Ascending aorta (tissue), 2 donors: Measurements from ENCODE around the gene TSPEAR. TPM values are rescaled to one million over a fixed set of nuclear protein-coding genes. Genes with fewer than 3 reads are reported as not detected.
"Not testable (repeated sequence)": the region's sequence is repeated elsewhere in the genome, so short reads cannot be mapped to it uniquely, and the experiment has no call there.

ENCODE experiments used
- DNase-seq, 2 donors: peaks; one replicate each; pipeline ENCODE4 v3.0.0-alpha.2; 2019; ENCODE audit warnings: low spot score in 2 of 2
- H3K27ac ChIP-seq, 2 donors: fragments of 200-600 bp; sonication (generic); one replicate each; pipeline ENCODE4 v1.5.1; 2016 to 2017; ENCODE audit warnings: mild to moderate bottlenecking in 1 of 2
- H3K27me3 ChIP-seq: fragments of 200-600 bp; sonication (generic); one replicate; pipeline ENCODE4 v1.5.1; 2017
- H3K36me3 ChIP-seq, 2 donors: fragments of 200-600 bp; sonication (generic); one replicate each; pipeline ENCODE4 v1.5.1; 2016
- H3K4me1 ChIP-seq, 2 donors: fragments of 200-600 bp; sonication (generic); one replicate each; pipeline ENCODE4 v1.5.1; 2016 to 2017; ENCODE audit warnings: mild to moderate bottlenecking in 1 of 2
- H3K4me3 ChIP-seq, 2 donors: fragments of 200-600 bp; sonication (generic); one replicate each; pipeline ENCODE4 v1.5.1; 2016 to 2017; ENCODE audit warnings: mild to moderate bottlenecking in 1 of 2
- H3K9me3 ChIP-seq, 2 donors: fragments of 200-600 bp; sonication (generic); one replicate each; pipeline ENCODE4 v1.5.1; 2016
- CTCF ChIP-seq, 3 experiments: fragments of 200-600 bp in 2 of 3; fragments of 450-650 bp in 1 of 3; sonication (generic) in 2 of 3; IDR thresholded peaks; one replicate each; pipeline ENCODE4 v1.5.1; 2016 to 2019; ENCODE audit warnings: antibody characterized with exemption in 3 of 3, mild to moderate bottlenecking in 1 of 3, moderate library complexity in 1 of 3
- intact Hi-C: fragments of 100-400 bp; cut with DNase I; formaldehyde crosslinking; loops from one replicate; pipeline ENCODE4 v1.15.1; 2023
- total RNA-seq: library from RNA; depleted of rRNA; stranded (reverse); fragments of >200 nt; gene quantifications from one replicate; pipeline ENCODE4 v1.1.0, GENCODE V29; 2016

TSPEAR gene
- total RNA-seq, 1 donor from 2014 or later = not detected

GRCh38 chr21:44558695-44559094 lies 152.7 kb downstream of the TSPEAR start, which contains the start of gene KRTAP10-3:
Gene KRTAP10-3 (minus strand): TSS chr21:44558795. CDS start chr21:44558715, 80 bp downstream.
- Histone ChIP-seq H3K4me1 (no peaks in the 10 kb centered on the region), H3K9me3 (peaks cover 0 to 12% of the 10 kb centered on the region in 2 donors), H3K4me3 (no peak within 1 kb of the TSS), H3K27me3 (no peaks in the 10 kb centered on the region), H3K27ac (no peak within 1 kb of the TSS), H3K36me3 (no peaks in the 10 kb centered on the region)
- TF ChIP-seq CTCF (IDR thresholded peaks at IDR 0.05) = no peak
- intact Hi-C loops = no loop called here
- DNase-seq = no peak

DNA sequence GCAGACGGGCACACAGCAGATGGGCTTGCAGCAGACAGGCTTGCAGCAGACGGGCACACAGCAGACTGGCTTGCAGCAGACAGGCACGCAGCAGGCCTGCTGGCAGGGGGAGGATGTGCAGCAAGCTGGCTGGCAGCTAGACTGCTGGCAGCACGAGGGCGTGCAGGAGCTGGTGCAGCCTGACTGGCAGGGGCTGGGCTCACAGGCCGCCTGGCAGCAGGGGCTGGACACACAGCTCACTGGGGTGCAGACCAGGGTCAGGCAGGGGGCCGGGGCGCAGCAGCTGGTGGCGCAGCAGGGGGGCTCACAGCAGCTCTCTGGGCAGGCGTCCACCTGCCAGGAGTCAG lies 153.1 kb downstream of the TSPEAR start:
- DNase-seq, H3K36me3 ChIP-seq, intact Hi-C loops, H3K4me1 ChIP-seq, H3K4me3 ChIP-seq, H3K27me3 ChIP-seq, H3K27ac ChIP-seq: not testable (repeated sequence)
- peaks cover 0 to 12% of the 10 kb centered on the region in 2 donors for H3K9me3 ChIP-seq

GRCh38 chr21:44557491-44558328 lies 153.7 kb downstream of the TSPEAR start:
- H3K27me3 ChIP-seq = no peaks in the 10 kb centered on the region
- H3K4me3 ChIP-seq = no peak overlapping the region
- intact Hi-C loops = no loop called here
- peaks cover 0 to 8% of the 10 kb centered on the region in 2 donors for H3K9me3 ChIP-seq
- TF ChIP-seq CTCF (IDR thresholded peaks at IDR 0.05) = no peak
- no peaks in the 10 kb centered on the region for H3K36me3 ChIP-seq
- H3K27ac ChIP-seq = no peak overlapping the region
- no peaks in the 10 kb centered on the region for H3K4me1 ChIP-seq
- DNase-seq = no peak

DNA sequence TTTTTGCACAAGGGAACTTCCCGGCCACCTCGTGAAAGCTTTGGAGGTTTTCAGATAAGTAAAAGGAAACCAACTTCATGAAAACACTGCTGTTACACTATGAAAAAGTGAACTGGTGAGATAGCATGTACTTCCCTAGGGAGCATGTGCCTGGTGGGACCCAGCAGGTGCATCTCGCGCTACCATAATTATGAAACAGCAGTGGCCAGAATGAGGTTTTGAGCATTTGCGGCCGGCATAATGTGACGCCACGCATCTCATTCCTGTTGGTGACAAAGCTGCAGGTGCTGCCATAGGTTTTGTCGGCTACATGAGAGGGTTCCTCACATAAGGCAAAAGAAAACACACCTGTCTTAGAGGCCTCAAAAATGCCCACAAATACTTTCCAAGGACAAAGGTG lies 154.5 kb downstream of the TSPEAR start:
- no peaks in the 10 kb centered on the region for H3K4me1 ChIP-seq
- no peak overlapping the region for H3K4me3 ChIP-seq
- TF ChIP-seq CTCF (IDR thresholded peaks at IDR 0.05) = no peak
- intact Hi-C loops = no loop called here
- H3K27me3 ChIP-seq = no peaks in the 10 kb centered on the region
- no peaks in the 10 kb centered on the region for H3K9me3 ChIP-seq
- no peak for DNase-seq
- no peaks in the 10 kb centered on the region for H3K36me3 ChIP-seq
- H3K27ac ChIP-seq = no peak overlapping the region

- intact Hi-C loops = no loop called here
- no peaks in the 10 kb centered on the region for H3K9me3 ChIP-seq
- no peaks in the 10 kb centered on the region for H3K4me1 ChIP-seq
- no peak overlapping the region for H3K4me3 ChIP-seq
- H3K27ac ChIP-seq = no peak overlapping the region
- TF ChIP-seq CTCF (IDR thresholded peaks at IDR 0.05) = no peak
- no peaks in the 10 kb centered on the region for H3K36me3 ChIP-seq
- H3K27me3 ChIP-seq = no peaks in the 10 kb centered on the region
- DNase-seq = no peak
Measured at GRCh38 chr21:44555200-44555875, 156.0 kb downstream of the TSPEAR start.

DNA sequence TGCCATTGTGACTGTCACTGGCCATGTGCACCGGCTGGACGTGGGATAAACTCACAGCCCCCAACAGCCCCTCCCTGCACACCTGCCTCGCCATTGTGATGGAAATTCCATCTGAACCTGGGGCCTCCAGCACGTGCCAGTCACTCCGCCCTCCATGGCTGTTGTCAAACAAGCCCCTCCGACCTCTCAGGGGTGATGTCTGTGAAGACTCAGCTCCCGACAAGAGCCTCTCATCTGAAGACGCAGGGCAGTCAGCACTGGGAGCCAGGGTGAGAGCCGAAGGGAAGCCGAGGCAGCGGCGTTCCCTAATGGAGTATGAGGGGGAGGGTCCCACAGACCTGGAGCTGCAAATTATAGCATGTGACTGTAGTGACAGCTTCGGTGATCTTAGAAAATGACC lies 158.7 kb downstream of the TSPEAR start:
- Histone ChIP-seq H3K4me1 (no peaks in the 10 kb centered on the region), H3K4me3 (no peak overlapping the region), H3K36me3 (no peaks in the 10 kb centered on the region), H3K27me3 (no peaks in the 10 kb centered on the region), H3K9me3 (no peaks in the 10 kb centered on the region), H3K27ac (no peak overlapping the region)
- no peak for DNase-seq
- intact Hi-C loops = no loop called here
- no peak for TF ChIP-seq CTCF (IDR thresholded peaks at IDR 0.05)
